Glutamatergic neuron (in vitro differentiated cells): ENCODE measurements around the gene APBB2. TPM values are rescaled to one million over a fixed set of nuclear protein-coding genes. Genes with fewer than 3 reads are reported as not detected.
A peak's percentile ranks its signal among the peaks of the same experiment; 100 is the strongest.

Source experiments
- DNase-seq: peaks from one replicate; pipeline ENCODE4 v3.0.0; 2022
- H3K27ac Mint-ChIP-seq: one replicate; pipeline ENCODE4 v1.8.0; 2020; ENCODE audit warnings: mild to moderate bottlenecking, mixed read lengths, inconsistent platforms; ENCODE audit not compliant: unreplicated experiment
- H3K27me3 Mint-ChIP-seq: one replicate; pipeline ENCODE4 v1.8.0; 2020; ENCODE audit warnings: mild to moderate bottlenecking, moderate library complexity, mixed read lengths, inconsistent platforms; ENCODE audit not compliant: unreplicated experiment
- H3K36me3 Mint-ChIP-seq: one replicate; pipeline ENCODE4 v1.8.0; 2020; ENCODE audit warnings: mild to moderate bottlenecking, mixed read lengths, inconsistent platforms; ENCODE audit not compliant: unreplicated experiment
- H3K4me1 Mint-ChIP-seq: one replicate; pipeline ENCODE4 v1.8.0; 2020; ENCODE audit warnings: mild to moderate bottlenecking, low read depth, mixed read lengths, inconsistent platforms; ENCODE audit not compliant: unreplicated experiment
- H3K4me3 Mint-ChIP-seq: one replicate; pipeline ENCODE4 v1.8.0; 2020; ENCODE audit warnings: mild to moderate bottlenecking, mixed read lengths, inconsistent platforms; ENCODE audit not compliant: unreplicated experiment
- H3K9me3 Mint-ChIP-seq: one replicate; pipeline ENCODE4 v1.8.0; 2020; ENCODE audit warnings: mild to moderate bottlenecking, moderate library complexity, mixed read lengths, inconsistent platforms; ENCODE audit not compliant: unreplicated experiment
- CTCF ChIP-seq: fragments of 200-600 bp; sonication (generic); IDR thresholded peaks from one replicate; pipeline ENCODE4 v1.5.0; 2021; ENCODE audit not compliant: partially characterized antibody, unreplicated experiment
- total RNA-seq: library from RNA; stranded (reverse); fragmentation: NEBNext Ultra II Directional; extraction: Animal tissue kit (Norgen Biotek cat#: 25700); gene quantifications from one replicate; pipeline ENCODE4 v1.2.1, GENCODE V29; 2021; ENCODE audit not compliant: unreplicated experiment

APBB2 gene
- total RNA-seq, 1 donor from 2014 or later, result 117 TPM

- Mint-ChIP-seq H3K9me3 (no peaks in the 10 kb centered on the region), H3K27ac (no peak overlapping the region), H3K27me3 (peaks cover 2% of the 10 kb centered on the region), H3K36me3 (no peaks in the 10 kb centered on the region), H3K4me1 (peaks cover 8% of the 10 kb centered on the region), H3K4me3 (no peak overlapping the region)
- TF ChIP-seq CTCF, result no peak
- DNase-seq, result no peak
Measured at GRCh38 chr4:41129128-41129754, 85.1 kb downstream of the APBB2 start.

GRCh38 chr4:41125558-41126311 lies 88.6 kb downstream of the APBB2 start:
- H3K4me1 Mint-ChIP-seq, result peaks cover 12% of the 10 kb centered on the region
- peaks cover 7% of the 10 kb centered on the region for H3K9me3 Mint-ChIP-seq
- H3K36me3 Mint-ChIP-seq, result no peaks in the 10 kb centered on the region
- no peak overlapping the region for H3K4me3 Mint-ChIP-seq
- H3K27ac Mint-ChIP-seq, result no peak overlapping the region
- peaks cover 5% of the 10 kb centered on the region for H3K27me3 Mint-ChIP-seq
- TF ChIP-seq CTCF, result no peak
- no peak for DNase-seq

- Mint-ChIP-seq H3K4me3 (no peak overlapping the region), H3K27ac (no peak overlapping the region), H3K4me1 (peaks cover 12% of the 10 kb centered on the region), H3K27me3 (peaks cover 5% of the 10 kb centered on the region), H3K36me3 (no peaks in the 10 kb centered on the region), H3K9me3 (peaks cover 7% of the 10 kb centered on the region)
- DNase-seq, result no peak
- no peak for TF ChIP-seq CTCF
Measured at GRCh38 chr4:41124916-41125548, 89.3 kb downstream of the APBB2 start.

GRCh38 chr4:41122775-41123174 lies 91.6 kb downstream of the APBB2 start:
- no peak for TF ChIP-seq CTCF
- Mint-ChIP-seq H3K9me3 (peaks cover 7% of the 10 kb centered on the region), H3K4me1 (peaks cover 12% of the 10 kb centered on the region), H3K36me3 (no peaks in the 10 kb centered on the region), H3K27me3 (peaks cover 4% of the 10 kb centered on the region), H3K27ac (peak overlapping the region; percentile 50), H3K4me3 (peak overlapping the region; percentile 63)
- DNase-seq, result no peak

GRCh38 chr4:41122309-41122708 lies 92.0 kb downstream of the APBB2 start:
- Mint-ChIP-seq H3K27ac (no peak overlapping the region), H3K4me1 (peaks cover 12% of the 10 kb centered on the region), H3K4me3 (no peak overlapping the region), H3K36me3 (no peaks in the 10 kb centered on the region), H3K9me3 (peaks cover 7% of the 10 kb centered on the region), H3K27me3 (peaks cover 4% of the 10 kb centered on the region)
- no peak for TF ChIP-seq CTCF
- no peak for DNase-seq
